Endodermal cell (in vitro differentiated cells): ENCODE results near the gene OXCT1. TPM values are rescaled to one million over a fixed set of nuclear protein-coding genes. Genes with fewer than 3 reads are reported as not detected.

Experiments used
- DNase-seq: peaks from one replicate; pipeline ENCODE4 v3.0.0-alpha.2; 2017
- H3K27ac ChIP-seq: 2 replicates; pipeline ENCODE4 v1.5.1; 2013; ENCODE audit warnings: mild to moderate bottlenecking, low read depth, low read length, moderate library complexity
- H3K27me3 ChIP-seq: 2 replicates; pipeline ENCODE4 v1.6.1; 2013; ENCODE audit warnings: mild to moderate bottlenecking, low read length, moderate library complexity; ENCODE audit not compliant: insufficient read depth, control insufficient read depth, poor library complexity, severe bottlenecking
- H3K36me3 ChIP-seq: 2 replicates; pipeline ENCODE4 v1.7.0; 2013; ENCODE audit warnings: mild to moderate bottlenecking, low read length, moderate library complexity; ENCODE audit not compliant: control insufficient read depth, insufficient read depth
- H3K4me1 ChIP-seq: one replicate; pipeline ENCODE4 v1.7.0; 2013; ENCODE audit warnings: low read length; ENCODE audit not compliant: control insufficient read depth, insufficient read depth
- H3K4me3 ChIP-seq: 2 replicates; pipeline ENCODE4 v1.5.1; 2013; ENCODE audit warnings: mild to moderate bottlenecking, low read length, moderate library complexity
- H3K9ac ChIP-seq: 2 replicates; pipeline ENCODE4 v1.6.1; 2013; ENCODE audit warnings: mild to moderate bottlenecking, low read length, moderate library complexity; ENCODE audit not compliant: poor library complexity, severe bottlenecking; ENCODE audit errors: extremely low read depth
- H3K9me3 ChIP-seq: 2 replicates; pipeline ENCODE4 v1.6.1; 2013; ENCODE audit warnings: mild to moderate bottlenecking, low read length, moderate library complexity; ENCODE audit not compliant: control insufficient read depth
- H3K27ac Mint-ChIP-seq: 2 replicates; pipeline ENCODE4 v1.8.0; 2020; ENCODE audit warnings: mixed read lengths
- H3K27me3 Mint-ChIP-seq: 2 replicates; pipeline ENCODE4 v1.8.0; 2021; ENCODE audit warnings: mild to moderate bottlenecking, mixed read lengths; ENCODE audit not compliant: insufficient read depth
- H3K36me3 Mint-ChIP-seq: 2 replicates; pipeline ENCODE4 v1.8.0; 2020; ENCODE audit warnings: low read depth, mixed read lengths
- H3K4me1 Mint-ChIP-seq: 2 replicates; pipeline ENCODE4 v1.8.0; 2020; ENCODE audit warnings: mixed read lengths
- H3K4me3 Mint-ChIP-seq: 2 replicates; pipeline ENCODE4 v1.8.0; 2020; ENCODE audit warnings: mild to moderate bottlenecking, moderate library complexity, mixed read lengths
- H3K9me3 Mint-ChIP-seq: 2 replicates; pipeline ENCODE4 v1.8.0; 2020; ENCODE audit warnings: mild to moderate bottlenecking, mixed read lengths
- CTCF ChIP-seq: fragments of 200-600 bp; sonication (generic); conservative IDR thresholded peaks from 2 replicates; pipeline ENCODE4 v1.5.0; 2021; ENCODE audit warnings: antibody characterized with exemption, mild to moderate bottlenecking
- WGBS, 2 experiments: methylation state at CpG; one replicate each; pipeline versions ENCODE4 v1.1.5 to v1.1.7; 2013; ENCODE audit warnings: missing lambda C conversion rate in 2 of 2, mixed read lengths in 1 of 2; ENCODE audit not compliant: insufficient coverage in 1 of 2, insufficient read length in 1 of 2; 5-methylcytosine and 5-hydroxymethylcytosine counted together
- total RNA-seq, 2 donors: library from RNA; stranded (reverse); fragmentation: NEBNext Ultra II Directional in 1 of 2; extraction: Animal tissue kit (Norgen Biotek cat#: 25700) in 1 of 2; gene quantifications; 2 replicates in 1 of 2; 3 replicates in 1 of 2; pipeline ENCODE4 v1.2.1, GENCODE V29; 2021

The OXCT1 gene
- total RNA-seq, 2 donors from 2014 or later: 24.5 to 25.1 TPM

GRCh38 chr5:41683181-41683580, 187.0 kb downstream of the OXCT1 start:
- peaks cover 11% of the 10 kb centered on the region for H3K4me1 Mint-ChIP-seq
- H3K4me3 Mint-ChIP-seq: no peak overlapping the region
- no peaks in the 10 kb centered on the region for H3K27me3 Mint-ChIP-seq
- H3K27ac ChIP-seq: no peak overlapping the region
- peaks cover 8% of the 10 kb centered on the region for H3K9me3 ChIP-seq
- no peaks in the 10 kb centered on the region for H3K27me3 ChIP-seq
- peaks cover 1% of the 10 kb centered on the region for H3K9me3 Mint-ChIP-seq
- no peak for TF ChIP-seq CTCF
- no peak overlapping the region for H3K4me3 ChIP-seq
- H3K4me1 ChIP-seq: peaks cover 2% of the 10 kb centered on the region
- no peaks in the 10 kb centered on the region for H3K36me3 Mint-ChIP-seq
- no peak for DNase-seq
- no peak overlapping the region for H3K9ac ChIP-seq
- no peaks in the 10 kb centered on the region for H3K36me3 ChIP-seq
- no peak overlapping the region for H3K27ac Mint-ChIP-seq
- WGBS, 2 experiments: 90% methylated on average over 1 to 3 of the region's 3 CpGs

- no peaks in the 10 kb centered on the region for H3K27me3 ChIP-seq
- peaks cover 1% of the 10 kb centered on the region for H3K9me3 Mint-ChIP-seq
- H3K27ac Mint-ChIP-seq: no peak overlapping the region
- WGBS, 2 experiments: 82 to 100% methylated on average over 1 of the region's 1 CpG
- no peak overlapping the region for H3K27ac ChIP-seq
- no peak overlapping the region for H3K4me3 Mint-ChIP-seq
- peaks cover 2% of the 10 kb centered on the region for H3K4me1 ChIP-seq
- H3K36me3 ChIP-seq: no peaks in the 10 kb centered on the region
- no peaks in the 10 kb centered on the region for H3K27me3 Mint-ChIP-seq
- H3K9ac ChIP-seq: no peak overlapping the region
- no peaks in the 10 kb centered on the region for H3K36me3 Mint-ChIP-seq
- peaks cover 11% of the 10 kb centered on the region for H3K4me1 Mint-ChIP-seq
- no peak overlapping the region for H3K4me3 ChIP-seq
- peaks cover 8% of the 10 kb centered on the region for H3K9me3 ChIP-seq
- no peak for TF ChIP-seq CTCF
- no peak for DNase-seq
Measured at GRCh38 chr5:41682641-41683040, 187.6 kb downstream of the OXCT1 start.

DNA sequence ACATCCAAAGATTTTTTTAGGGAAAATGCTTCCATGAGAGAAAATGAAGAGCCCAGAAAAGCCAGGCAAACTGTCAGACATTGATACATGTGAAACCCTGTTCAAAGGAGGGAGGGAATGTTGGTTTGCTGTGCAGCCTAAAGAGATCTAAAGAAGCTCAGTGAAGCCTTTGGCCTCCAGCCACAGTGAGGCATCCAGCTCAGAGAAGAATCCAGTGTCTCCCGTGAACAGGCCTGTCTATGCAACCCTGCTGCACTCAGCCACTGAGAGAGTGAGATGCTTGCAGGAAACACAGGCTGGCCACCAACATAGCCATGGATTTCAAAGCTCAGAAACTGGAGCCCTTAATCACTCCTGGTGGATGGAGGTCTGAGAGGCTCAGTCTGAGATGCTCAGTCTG, 188.4 kb downstream of the OXCT1 start:
- Histone ChIP-seq H3K36me3 (no peaks in the 10 kb centered on the region), H3K27ac (no peak overlapping the region), H3K9ac (no peak overlapping the region), H3K4me1 (peaks cover 2% of the 10 kb centered on the region), H3K9me3 (peaks cover 8% of the 10 kb centered on the region), H3K27me3 (no peaks in the 10 kb centered on the region), H3K4me3 (no peak overlapping the region)
- Mint-ChIP-seq H3K4me3 (no peak overlapping the region), H3K36me3 (no peaks in the 10 kb centered on the region), H3K27ac (no peak overlapping the region), H3K4me1 (peaks cover 11% of the 10 kb centered on the region), H3K27me3 (no peaks in the 10 kb centered on the region), H3K9me3 (peaks cover 1% of the 10 kb centered on the region)
- 93% methylated on average over 1 of the region's 1 CpG; no CpG with 5 or more reads in 1 of the 2 experiments for WGBS, 2 experiments
- TF ChIP-seq CTCF: no peak
- DNase-seq: no peak

Other genes starting within 250 kb of the OXCT1 start
- 10 to 100 TPM; 46.5 to 47.0 TPM for gene RIMOC1, start 33.9 kb upstream of the OXCT1 start, total RNA-seq
- gene FBXO4, start 54.9 kb upstream of the OXCT1 start, total RNA-seq: 1 to 10 TPM; 1.8 to 1.9 TPM